H7 (cell line): ENCODE results near the gene DAAM1. TPM values are rescaled to one million over a fixed set of nuclear protein-coding genes. Genes with fewer than 3 reads are reported as not detected.

Source experiments
- DNase-seq: peaks from one replicate; pipeline ENCODE4 v3.0.0; 2012
- H3K27me3 ChIP-seq: 2 replicates; pipeline ENCODE4 v1.6.0; 2011; ENCODE audit warnings: mild to moderate bottlenecking, low read length; ENCODE audit not compliant: control insufficient read depth, insufficient read depth
- H3K36me3 ChIP-seq: replicated peaks from 2 replicates; pipeline ENCODE4 v1.5.1; 2011; ENCODE audit warnings: low read length; ENCODE audit not compliant: control insufficient read depth, insufficient read depth
- H3K4me3 ChIP-seq: 2 replicates; pipeline ENCODE4 v1.5.1; 2011; ENCODE audit warnings: low read depth, mild to moderate bottlenecking, control low read depth, low read length, moderate library complexity; ENCODE audit not compliant: insufficient read depth
- total RNA-seq: library from RNA; depleted of rRNA; stranded (reverse); fragments of >200 nt; shearing (Covaris generic); gene quantifications from 2 replicates; pipeline ENCODE4 v1.2.3, GENCODE V29; 2014

The DAAM1 gene
- total RNA-seq, 1 experiment from 2014 or later: 11.4 TPM

DNA sequence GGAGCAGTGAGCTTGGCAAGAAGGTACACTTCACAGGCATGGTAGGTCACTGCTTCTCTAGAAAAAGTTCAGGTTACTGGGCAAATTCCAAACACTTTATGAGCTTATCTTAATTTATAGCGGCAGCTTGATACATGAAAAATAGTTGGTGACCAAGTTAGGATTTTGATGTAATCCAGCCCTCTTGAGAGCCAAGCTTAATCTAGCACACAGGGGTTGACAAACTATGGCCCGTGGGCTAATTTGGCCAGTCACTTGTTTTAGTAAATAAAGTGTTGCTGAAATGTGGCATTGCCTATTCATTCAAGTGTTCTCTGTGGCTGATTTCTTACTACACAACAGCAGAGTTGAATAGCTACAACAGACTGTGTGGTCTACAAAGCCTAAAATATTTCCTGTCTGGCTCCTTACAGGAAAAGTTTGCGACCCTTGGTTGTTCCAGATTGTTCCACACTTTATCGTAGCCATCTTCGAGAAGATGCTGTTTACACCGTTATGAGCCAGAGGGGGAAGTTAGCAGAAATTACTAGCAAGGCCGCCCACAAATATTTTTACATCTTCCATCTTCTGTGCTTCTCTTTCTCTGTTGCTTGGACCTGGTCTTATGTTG lies 120.9 kb downstream of the DAAM1 start:
- no peak overlapping the region for H3K4me3 ChIP-seq
- no peaks in the 10 kb centered on the region for H3K27me3 ChIP-seq
- no peak for DNase-seq
- no peaks in the 10 kb centered on the region for H3K36me3 ChIP-seq

GRCh38 chr14:59310633-59311032 lies 122.2 kb downstream of the DAAM1 start:
- H3K4me3 ChIP-seq: no peak overlapping the region
- DNase-seq: no peak
- H3K36me3 ChIP-seq: no peaks in the 10 kb centered on the region
- H3K27me3 ChIP-seq: no peaks in the 10 kb centered on the region

GRCh38 chr14:59311723-59312122 lies 123.3 kb downstream of the DAAM1 start:
- Histone ChIP-seq H3K27me3 (no peaks in the 10 kb centered on the region), H3K36me3 (no peaks in the 10 kb centered on the region), H3K4me3 (no peak overlapping the region)
- no peak for DNase-seq

GRCh38 chr14:59313144-59313651 lies 124.7 kb downstream of the DAAM1 start:
- H3K4me3 ChIP-seq: no peak overlapping the region
- H3K36me3 ChIP-seq: no peaks in the 10 kb centered on the region
- no peaks in the 10 kb centered on the region for H3K27me3 ChIP-seq
- DNase-seq: no peak

GRCh38 chr14:59313658-59314608 lies 125.5 kb downstream of the DAAM1 start:
- DNase-seq: no peak
- no peaks in the 10 kb centered on the region for H3K36me3 ChIP-seq
- H3K4me3 ChIP-seq: no peak overlapping the region
- no peaks in the 10 kb centered on the region for H3K27me3 ChIP-seq

DNA sequence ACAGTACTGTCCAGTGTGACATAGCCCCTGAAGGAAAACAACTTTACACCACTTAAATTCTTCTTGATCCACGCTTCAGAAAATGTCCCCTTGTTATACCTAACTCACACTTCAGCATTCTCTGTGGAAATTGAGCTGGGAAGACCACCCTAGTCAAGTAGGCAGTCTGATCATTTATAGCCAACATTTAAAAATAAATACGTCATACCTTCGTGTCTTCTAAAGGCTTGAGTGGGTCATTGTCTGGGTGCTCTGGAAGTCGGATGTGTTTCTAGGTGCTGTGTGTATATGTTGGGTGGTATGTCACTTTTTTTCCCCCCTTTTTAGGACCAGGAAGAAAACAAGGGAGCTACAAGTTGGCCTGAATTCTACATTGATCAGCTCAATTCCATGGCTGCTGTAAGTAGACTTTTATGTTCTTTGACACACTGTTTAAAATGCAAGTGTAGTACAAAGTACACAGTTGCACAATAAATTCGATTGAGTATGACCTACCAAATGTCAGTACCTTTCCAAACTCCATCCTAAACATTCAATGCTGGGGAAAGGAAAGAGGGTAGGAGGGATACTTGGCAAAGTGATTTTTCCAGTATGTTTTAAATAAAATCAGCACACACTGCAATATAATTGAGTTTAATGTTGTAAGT lies 126.6 kb downstream of the DAAM1 start:
- H3K4me3 ChIP-seq: no peak overlapping the region
- H3K36me3 ChIP-seq: no peaks in the 10 kb centered on the region
- DNase-seq: no peak
- H3K27me3 ChIP-seq: no peaks in the 10 kb centered on the region

DNA sequence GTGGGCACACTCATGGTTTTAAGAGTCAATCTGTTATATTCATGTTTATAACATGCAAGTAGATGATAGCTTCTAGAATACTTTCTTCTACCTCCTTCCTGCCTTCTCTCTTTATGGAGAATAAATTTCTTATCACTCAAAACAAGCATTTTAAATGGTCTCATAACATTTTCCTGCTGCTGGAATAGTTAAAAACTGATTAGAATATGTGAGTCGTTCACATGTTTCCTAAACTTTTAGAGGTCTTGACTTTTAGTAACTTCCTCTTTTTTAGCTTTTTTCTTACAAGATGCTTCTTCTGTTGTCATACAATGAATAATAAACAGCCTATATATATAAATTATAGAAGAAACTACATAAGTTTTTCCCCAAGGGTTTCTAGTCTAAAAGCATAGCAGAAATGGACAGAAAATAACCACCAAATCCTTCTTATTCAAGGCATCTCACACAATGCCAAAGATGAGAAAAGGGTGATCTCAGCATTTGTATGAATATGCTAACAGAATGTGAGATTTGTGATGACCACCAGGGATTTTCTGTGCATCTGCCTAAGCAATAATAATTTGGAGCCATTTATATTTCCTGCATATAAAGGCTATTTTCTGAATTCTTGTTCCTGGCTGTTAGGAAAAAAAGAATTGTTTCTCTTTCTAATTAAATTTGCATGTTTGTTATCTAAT lies 127.8 kb downstream of the DAAM1 start:
- no peaks in the 10 kb centered on the region for H3K27me3 ChIP-seq
- no peak overlapping the region for H3K4me3 ChIP-seq
- DNase-seq: no peak
- no peaks in the 10 kb centered on the region for H3K36me3 ChIP-seq

DNA sequence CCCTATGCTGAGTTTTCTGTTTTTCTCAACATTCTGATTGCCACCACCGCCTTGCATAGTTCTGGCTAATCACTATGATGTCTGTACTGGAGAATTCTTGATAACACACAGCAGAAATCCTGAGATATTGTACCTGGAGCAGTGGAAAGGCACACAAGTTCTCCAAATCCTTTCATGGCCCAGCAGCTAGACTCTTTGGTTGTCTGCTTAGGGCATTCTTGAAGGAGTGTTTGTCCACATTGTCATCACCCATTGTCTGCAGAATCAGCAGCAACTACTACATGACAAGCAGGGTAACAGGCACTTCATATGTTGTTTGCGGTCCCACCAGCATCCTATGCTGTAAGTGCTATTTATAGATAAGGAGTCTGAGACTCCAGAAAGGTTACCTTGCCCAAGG lies 128.9 kb downstream of the DAAM1 start:
- Histone ChIP-seq H3K4me3 (no peak overlapping the region), H3K27me3 (no peaks in the 10 kb centered on the region), H3K36me3 (no peaks in the 10 kb centered on the region)
- DNase-seq: no peak

GRCh38 chr14:59317798-59318505 lies 129.5 kb downstream of the DAAM1 start:
- no peaks in the 10 kb centered on the region for H3K27me3 ChIP-seq
- no peak for DNase-seq
- no peaks in the 10 kb centered on the region for H3K36me3 ChIP-seq
- no peak overlapping the region for H3K4me3 ChIP-seq

- Histone ChIP-seq H3K27me3 (no peaks in the 10 kb centered on the region), H3K36me3 (no peaks in the 10 kb centered on the region), H3K4me3 (no peak overlapping the region)
- no peak for DNase-seq
These were observed 130.4 kb downstream of the DAAM1 start for GRCh38 chr14:59318908-59319307.

- no peaks in the 10 kb centered on the region for H3K36me3 ChIP-seq
- H3K27me3 ChIP-seq: no peaks in the 10 kb centered on the region
- DNase-seq: no peak
- no peak overlapping the region for H3K4me3 ChIP-seq
These were observed 131.9 kb downstream of the DAAM1 start for GRCh38 chr14:59320361-59320760.

- Histone ChIP-seq H3K36me3 (no peaks in the 10 kb centered on the region), H3K27me3 (no peaks in the 10 kb centered on the region), H3K4me3 (no peak overlapping the region)
- DNase-seq: no peak
These were observed 132.5 kb downstream of the DAAM1 start for GRCh38 chr14:59320763-59321625.

GRCh38 chr14:59321626-59321949 lies 133.1 kb downstream of the DAAM1 start:
- no peak overlapping the region for H3K4me3 ChIP-seq
- H3K27me3 ChIP-seq: no peaks in the 10 kb centered on the region
- H3K36me3 ChIP-seq: no peaks in the 10 kb centered on the region
- no peak for DNase-seq
